ENCODE measurements around the gene MIDN. TPM values are rescaled to one million over a fixed set of nuclear protein-coding genes. Genes with fewer than 3 reads are reported as not detected.

MIDN gene
- total and polyA plus RNA-seq, 8 donors: 34.3 to 115 (median 58.9) TPM

- Histone ChIP-seq H3K9me3 (no peaks in the 10 kb centered on the region), H3K36me3 (peaks cover 9 to 56% of the 10 kb centered on the region in 2 donors), H3K4me1 (peaks cover 60 to 99% of the 10 kb centered on the region in 2 donors), H3K27me3 (no peaks in the 10 kb centered on the region), H3K4me3 (peak overlapping the region in 1 of 2 donors; percentile 68), H3K27ac (peak overlapping the region; percentile 93 to 99)
- DNase-seq (no peak), ATAC-seq (no peak)
- intact Hi-C loops (cut with DNase I): no loop called here
- TF ChIP-seq CTCF (IDR thresholded peaks at IDR 0.05): no peak
These were observed 9.7 kb downstream of the MIDN start for GRCh38 chr19:1258163-1258492.

GRCh38 chr19:1258707-1259205, 10.4 kb downstream of the MIDN start:
- Histone ChIP-seq H3K27me3 (no peaks in the 10 kb centered on the region), H3K4me3 (peak overlapping the region in 1 of 2 donors; percentile 68), H3K27ac (peak overlapping the region; percentile 93 to 99), H3K36me3 (peaks cover 9 to 51% of the 10 kb centered on the region in 2 donors), H3K4me1 (peaks cover 55 to 99% of the 10 kb centered on the region in 2 donors), H3K9me3 (no peaks in the 10 kb centered on the region)
- DNase-seq (no peak), ATAC-seq (no peak)
- intact Hi-C loops (cut with DNase I): no loop called here
- TF ChIP-seq CTCF (IDR thresholded peaks at IDR 0.05): no peak

GRCh38 chr19:1259206-1259875, 11.0 kb downstream of the MIDN start:
- peaks cover 50 to 97% of the 10 kb centered on the region in 2 donors for H3K4me1 ChIP-seq
- TF ChIP-seq CTCF (IDR thresholded peaks at IDR 0.05): no peak

GRCh38 chr19:1259876-1260748, 11.7 kb downstream of the MIDN start:
- DNase-seq (peak in 2 of 4 donors; percentile 64 to 91), ATAC-seq (no peak)
- Histone ChIP-seq H3K4me3 (peak overlapping the region; percentile 11 to 68), H3K27ac (peak overlapping the region; percentile 93 to 99), H3K4me1 (peaks cover 50 to 97% of the 10 kb centered on the region in 2 donors), H3K36me3 (peaks cover 7 to 38% of the 10 kb centered on the region in 2 donors), H3K9me3 (no peaks in the 10 kb centered on the region), H3K27me3 (no peaks in the 10 kb centered on the region)
- intact Hi-C loops (cut with DNase I): no loop called here
- no peak for TF ChIP-seq CTCF (IDR thresholded peaks at IDR 0.05)

More at GRCh38 chr19:1259206-1259875, 11.0 kb downstream of the MIDN start:
- Histone ChIP-seq H3K27ac (peak overlapping the region; percentile 93 to 99), H3K9me3 (no peaks in the 10 kb centered on the region), H3K36me3 (peaks cover 9 to 45% of the 10 kb centered on the region in 2 donors), H3K4me3 (peak overlapping the region in 1 of 2 donors; percentile 68), H3K27me3 (no peaks in the 10 kb centered on the region)
- DNase-seq (peak in 2 of 4 donors; percentile 82 to 92), ATAC-seq (peak; percentile 4)
- intact Hi-C loops (cut with DNase I): no loop called here
